Bronchial epithelial cell (primary cell): ENCODE results near the gene CAPZB. TPM values are rescaled to one million over a fixed set of nuclear protein-coding genes. Genes with fewer than 3 reads are reported as not detected.

ENCODE experiments used
- DNase-seq: peaks from one replicate; pipeline ENCODE4 v3.0.0-alpha.2; 2010; ENCODE audit warnings: low read depth
- FAIRE-seq: peaks from 2 replicates; lab custom pipeline; 2011; peaks lifted over from hg19 to GRCh38; lab: Jason Lieb, UNC
- H3K27me3 ChIP-seq: 2 replicates; pipeline ENCODE4 v1.5.1; 2011; ENCODE audit warnings: low read length; ENCODE audit not compliant: control insufficient read depth, insufficient read depth
- H3K36me3 ChIP-seq: 2 replicates; pipeline ENCODE4 v1.5.1; 2011; ENCODE audit warnings: low read length; ENCODE audit not compliant: control insufficient read depth, insufficient read depth
- H3K4me3 ChIP-seq: 2 replicates; pipeline ENCODE4 v1.5.1; 2011; ENCODE audit warnings: mild to moderate bottlenecking, low read depth, low read length, control low read depth
- total RNA-seq: library from RNA; depleted of rRNA; stranded (reverse); fragments of >200 nt; gene quantifications from 2 replicates; pipeline ENCODE4 v1.2.1, GENCODE V29; 2014
- TF ChIP-seq, protein P1 (sequence below): IDR thresholded peaks from 2 replicates; pipeline ENCODE4 v1.5.1; 2011; ENCODE audit warnings: mild to moderate bottlenecking, moderate library complexity, low read length, control low read depth, inconsistent platforms; ENCODE audit not compliant: insufficient read depth, severe bottlenecking

The CAPZB gene
- total RNA-seq, 1 donor from 2014 or later = 73.5 TPM

DNA sequence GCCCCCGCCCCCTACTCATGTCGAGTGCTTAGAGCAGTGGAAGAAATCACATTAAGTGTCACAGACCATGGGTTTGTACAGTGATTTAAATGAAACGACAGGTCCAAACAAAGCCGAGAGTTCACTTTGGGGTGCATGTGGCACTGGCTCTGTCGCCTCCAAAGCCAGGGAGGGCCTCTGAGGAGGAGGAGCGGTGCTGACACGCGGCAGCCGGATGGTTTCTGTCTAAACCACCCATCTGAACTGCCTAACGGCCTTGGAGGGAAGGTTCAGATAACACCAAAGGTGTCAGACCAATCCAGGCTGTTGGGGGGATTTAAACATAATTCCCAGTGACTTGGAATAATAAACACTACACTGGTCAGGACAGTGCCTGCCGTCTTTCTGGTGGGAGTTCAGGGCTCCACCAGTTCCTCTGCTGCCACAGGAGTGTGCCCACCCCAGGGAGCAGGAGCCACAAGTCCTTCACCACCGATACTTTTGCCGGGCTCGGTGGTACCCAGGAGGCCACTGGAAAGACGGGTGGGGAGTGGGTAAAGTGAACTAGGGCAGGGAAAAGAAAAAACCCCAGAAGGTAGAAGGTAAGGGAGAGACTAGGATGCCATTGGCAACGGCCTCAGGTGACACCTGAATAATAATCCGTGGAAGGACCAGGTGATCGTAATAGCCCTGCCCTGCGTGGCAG lies 95.0 kb downstream of the CAPZB start:
- no peak for FAIRE-seq
- no peak for DNase-seq
- Histone ChIP-seq H3K36me3 (peaks cover 1% of the 10 kb centered on the region), H3K4me3 (no peak overlapping the region), H3K27me3 (no peaks in the 10 kb centered on the region)
- TF ChIP-seq, protein P1, sequence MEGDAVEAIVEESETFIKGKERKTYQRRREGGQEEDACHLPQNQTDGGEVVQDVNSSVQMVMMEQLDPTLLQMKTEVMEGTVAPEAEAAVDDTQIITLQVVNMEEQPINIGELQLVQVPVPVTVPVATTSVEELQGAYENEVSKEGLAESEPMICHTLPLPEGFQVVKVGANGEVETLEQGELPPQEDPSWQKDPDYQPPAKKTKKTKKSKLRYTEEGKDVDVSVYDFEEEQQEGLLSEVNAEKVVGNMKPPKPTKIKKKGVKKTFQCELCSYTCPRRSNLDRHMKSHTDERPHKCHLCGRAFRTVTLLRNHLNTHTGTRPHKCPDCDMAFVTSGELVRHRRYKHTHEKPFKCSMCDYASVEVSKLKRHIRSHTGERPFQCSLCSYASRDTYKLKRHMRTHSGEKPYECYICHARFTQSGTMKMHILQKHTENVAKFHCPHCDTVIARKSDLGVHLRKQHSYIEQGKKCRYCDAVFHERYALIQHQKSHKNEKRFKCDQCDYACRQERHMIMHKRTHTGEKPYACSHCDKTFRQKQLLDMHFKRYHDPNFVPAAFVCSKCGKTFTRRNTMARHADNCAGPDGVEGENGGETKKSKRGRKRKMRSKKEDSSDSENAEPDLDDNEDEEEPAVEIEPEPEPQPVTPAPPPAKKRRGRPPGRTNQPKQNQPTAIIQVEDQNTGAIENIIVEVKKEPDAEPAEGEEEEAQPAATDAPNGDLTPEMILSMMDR = no peak

DNA sequence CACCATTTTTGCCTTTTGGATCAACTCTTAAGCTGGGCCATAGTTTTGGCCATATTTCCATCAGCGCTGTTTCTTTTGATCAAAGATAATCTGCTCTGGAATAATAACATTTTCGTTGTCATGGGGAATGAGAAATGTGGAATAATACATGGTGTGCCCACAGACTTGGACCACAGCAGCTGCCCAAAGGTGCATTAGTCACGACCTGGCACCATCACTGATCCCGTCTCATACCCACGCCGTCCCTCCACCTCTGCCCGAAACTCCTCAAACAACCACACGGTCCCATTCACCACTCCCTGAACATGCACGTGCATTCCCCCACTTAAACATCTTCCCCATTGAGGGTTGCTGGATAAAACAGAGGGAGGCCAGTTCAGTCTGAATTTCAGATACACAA lies 96.4 kb downstream of the CAPZB start:
- TF ChIP-seq, protein P1 = no peak
- FAIRE-seq (no peak), DNase-seq (no peak)
- H3K4me3 ChIP-seq = no peak overlapping the region
- H3K36me3 ChIP-seq = peaks cover 5% of the 10 kb centered on the region
- no peaks in the 10 kb centered on the region for H3K27me3 ChIP-seq

DNA sequence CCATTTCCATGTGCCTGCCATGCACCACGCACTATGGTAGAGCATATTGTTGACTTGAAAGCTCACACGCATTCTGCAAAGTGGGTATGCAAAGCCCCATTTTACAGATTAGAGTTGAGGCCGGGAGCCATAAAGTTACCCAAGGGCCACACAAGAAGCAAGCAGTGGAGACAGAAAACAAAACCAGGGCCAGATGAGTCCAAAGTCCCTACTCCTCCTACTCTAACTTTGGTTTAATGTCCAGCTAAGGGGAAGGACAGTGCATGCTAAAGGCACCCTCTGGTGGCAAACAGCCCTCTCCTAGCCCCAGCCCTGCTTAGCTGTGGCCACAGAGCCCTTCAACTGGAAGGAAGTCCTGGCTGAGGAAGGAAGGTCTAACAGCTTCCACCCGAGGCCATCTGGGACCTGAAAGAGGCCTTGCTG lies 98.3 kb downstream of the CAPZB start:
- TF ChIP-seq, protein P1 = no peak
- H3K36me3 ChIP-seq = peaks cover 7% of the 10 kb centered on the region
- FAIRE-seq = no peak

DNA sequence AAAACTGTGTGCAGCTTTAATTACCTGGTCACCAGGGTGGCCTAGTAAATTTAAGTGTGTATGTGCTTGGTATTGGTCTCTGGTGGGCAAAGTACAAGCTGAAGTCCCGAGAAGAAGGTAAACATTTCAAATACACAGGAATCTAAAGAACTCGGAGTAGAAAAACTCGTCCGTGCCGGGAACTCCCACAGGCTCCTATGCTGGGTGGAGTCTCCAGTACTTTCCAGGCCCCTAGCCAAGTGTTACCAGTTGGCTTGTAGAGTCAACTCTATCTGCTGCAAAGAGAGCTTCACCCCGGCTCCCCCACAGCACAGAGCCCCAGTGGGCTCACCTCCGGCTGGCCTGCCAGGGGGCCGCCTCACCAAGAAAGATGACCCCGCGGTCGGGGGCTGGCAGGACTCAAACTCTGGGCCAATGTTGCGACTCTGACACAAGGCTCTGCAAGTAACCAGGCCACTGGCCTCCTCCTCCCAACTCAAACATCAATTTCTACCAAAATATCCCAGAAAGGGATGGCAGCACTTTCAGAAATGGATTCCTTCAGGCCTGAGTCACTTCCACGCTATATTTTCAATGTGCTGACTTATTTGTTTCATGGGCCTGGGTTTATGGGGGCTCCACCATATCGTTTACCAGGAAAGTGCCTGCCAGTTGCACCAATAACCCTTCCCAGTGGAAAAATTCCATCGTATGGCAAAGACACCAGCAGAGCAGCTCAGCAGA lies 99.3 kb downstream of the CAPZB start:
- no peak for FAIRE-seq
- H3K4me3 ChIP-seq = no peak overlapping the region
- TF ChIP-seq, protein P1 = no peak

More for the DNA sequence above, 98.3 kb downstream of the CAPZB start:
- Histone ChIP-seq H3K4me3 (no peak overlapping the region), H3K27me3 (no peaks in the 10 kb centered on the region)
- DNase-seq = no peak

DNA sequence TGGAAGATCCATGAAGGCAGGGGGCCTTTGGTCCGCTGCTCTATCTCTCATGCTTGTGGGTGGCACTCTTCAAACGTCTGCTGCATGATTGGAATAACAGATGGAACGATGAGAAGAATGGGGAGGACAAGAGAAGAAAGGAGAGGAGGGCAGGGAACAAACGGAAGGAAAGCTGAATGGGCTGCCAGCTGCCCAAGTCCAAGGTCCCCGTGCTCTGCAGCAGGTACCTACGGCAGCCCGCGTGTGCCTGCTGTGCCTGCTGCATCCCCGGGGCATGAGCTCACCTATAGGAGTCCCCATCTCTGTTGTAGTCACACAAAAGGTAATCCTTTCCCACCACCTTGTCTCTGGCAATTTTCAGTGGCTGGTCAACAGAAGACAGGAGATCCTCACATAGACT lies 100.1 kb downstream of the CAPZB start:
- Histone ChIP-seq H3K27me3 (no peaks in the 10 kb centered on the region), H3K36me3 (peaks cover 8% of the 10 kb centered on the region), H3K4me3 (no peak overlapping the region)
- DNase-seq (no peak), FAIRE-seq (no peak)
- TF ChIP-seq, protein P1 = no peak

More for the DNA sequence above, 99.3 kb downstream of the CAPZB start:
- no peak for DNase-seq
- peaks cover 7% of the 10 kb centered on the region for H3K36me3 ChIP-seq
- H3K27me3 ChIP-seq = no peaks in the 10 kb centered on the region
